ENCODE measurements around the gene HIPK4.

DNA sequence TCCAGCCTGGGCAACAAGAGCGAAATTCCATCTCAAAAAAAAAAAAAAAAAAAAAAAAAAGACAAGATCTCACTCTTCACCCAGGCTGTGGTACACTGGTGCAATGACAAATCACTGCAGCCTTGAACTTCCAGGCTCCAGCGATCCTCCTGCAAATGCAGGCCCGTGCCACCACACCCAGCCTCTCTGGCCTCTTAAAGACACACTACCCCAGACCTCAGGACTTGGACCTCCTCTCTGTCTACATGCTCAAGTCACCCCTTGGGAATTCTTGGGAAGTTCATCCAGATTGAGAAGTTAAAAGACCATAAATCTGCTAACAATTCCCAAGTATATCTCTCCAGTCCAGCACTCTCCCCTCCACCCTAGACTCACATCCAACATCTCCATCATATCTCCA is 10.6 kb upstream of the HIPK4 start:
- TF ChIP-seq POLR2AphosphoS5 (IDR thresholded peaks at IDR 0.05; ENCODE audit: low read depth, low read length): no peak
- TF ChIP-seq, protein P1, sequence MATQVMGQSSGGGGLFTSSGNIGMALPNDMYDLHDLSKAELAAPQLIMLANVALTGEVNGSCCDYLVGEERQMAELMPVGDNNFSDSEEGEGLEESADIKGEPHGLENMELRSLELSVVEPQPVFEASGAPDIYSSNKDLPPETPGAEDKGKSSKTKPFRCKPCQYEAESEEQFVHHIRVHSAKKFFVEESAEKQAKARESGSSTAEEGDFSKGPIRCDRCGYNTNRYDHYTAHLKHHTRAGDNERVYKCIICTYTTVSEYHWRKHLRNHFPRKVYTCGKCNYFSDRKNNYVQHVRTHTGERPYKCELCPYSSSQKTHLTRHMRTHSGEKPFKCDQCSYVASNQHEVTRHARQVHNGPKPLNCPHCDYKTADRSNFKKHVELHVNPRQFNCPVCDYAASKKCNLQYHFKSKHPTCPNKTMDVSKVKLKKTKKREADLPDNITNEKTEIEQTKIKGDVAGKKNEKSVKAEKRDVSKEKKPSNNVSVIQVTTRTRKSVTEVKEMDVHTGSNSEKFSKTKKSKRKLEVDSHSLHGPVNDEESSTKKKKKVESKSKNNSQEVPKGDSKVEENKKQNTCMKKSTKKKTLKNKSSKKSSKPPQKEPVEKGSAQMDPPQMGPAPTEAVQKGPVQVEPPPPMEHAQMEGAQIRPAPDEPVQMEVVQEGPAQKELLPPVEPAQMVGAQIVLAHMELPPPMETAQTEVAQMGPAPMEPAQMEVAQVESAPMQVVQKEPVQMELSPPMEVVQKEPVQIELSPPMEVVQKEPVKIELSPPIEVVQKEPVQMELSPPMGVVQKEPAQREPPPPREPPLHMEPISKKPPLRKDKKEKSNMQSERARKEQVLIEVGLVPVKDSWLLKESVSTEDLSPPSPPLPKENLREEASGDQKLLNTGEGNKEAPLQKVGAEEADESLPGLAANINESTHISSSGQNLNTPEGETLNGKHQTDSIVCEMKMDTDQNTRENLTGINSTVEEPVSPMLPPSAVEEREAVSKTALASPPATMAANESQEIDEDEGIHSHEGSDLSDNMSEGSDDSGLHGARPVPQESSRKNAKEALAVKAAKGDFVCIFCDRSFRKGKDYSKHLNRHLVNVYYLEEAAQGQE (IDR thresholded peaks at IDR 0.05; ENCODE audit: insufficient read depth in 1 of 2, low read depth in 2 of 2, low read length in 2 of 2): no peak
- no peak for TF ChIP-seq TAF1 (IDR thresholded peaks at IDR 0.05; ENCODE audit: borderline replicate concordance, insufficient read depth, low read length)
